Measurements from ENCODE around the gene SLC22A12.

DNA sequence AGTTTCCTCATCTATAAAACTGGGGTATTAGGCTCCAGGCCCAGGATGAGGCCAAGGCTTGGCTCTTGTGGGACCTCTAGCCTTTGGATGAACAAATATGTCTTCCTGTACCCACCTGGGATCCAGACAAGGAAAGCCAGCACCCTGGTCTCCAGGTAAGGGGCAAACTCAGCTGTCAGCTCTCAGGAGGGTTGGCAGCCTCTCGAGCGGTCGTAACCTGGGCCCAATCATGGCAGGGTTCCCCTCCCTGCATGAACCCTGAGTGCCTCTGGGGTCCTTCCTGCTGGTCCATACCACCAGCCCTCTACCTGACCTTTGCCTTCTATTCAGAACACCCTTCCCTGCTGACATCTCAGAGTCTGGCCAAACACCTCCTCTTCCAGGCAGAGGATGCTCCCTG, 19.6 kb downstream of the SLC22A12 start:
- TF ChIP-seq, protein P1, sequence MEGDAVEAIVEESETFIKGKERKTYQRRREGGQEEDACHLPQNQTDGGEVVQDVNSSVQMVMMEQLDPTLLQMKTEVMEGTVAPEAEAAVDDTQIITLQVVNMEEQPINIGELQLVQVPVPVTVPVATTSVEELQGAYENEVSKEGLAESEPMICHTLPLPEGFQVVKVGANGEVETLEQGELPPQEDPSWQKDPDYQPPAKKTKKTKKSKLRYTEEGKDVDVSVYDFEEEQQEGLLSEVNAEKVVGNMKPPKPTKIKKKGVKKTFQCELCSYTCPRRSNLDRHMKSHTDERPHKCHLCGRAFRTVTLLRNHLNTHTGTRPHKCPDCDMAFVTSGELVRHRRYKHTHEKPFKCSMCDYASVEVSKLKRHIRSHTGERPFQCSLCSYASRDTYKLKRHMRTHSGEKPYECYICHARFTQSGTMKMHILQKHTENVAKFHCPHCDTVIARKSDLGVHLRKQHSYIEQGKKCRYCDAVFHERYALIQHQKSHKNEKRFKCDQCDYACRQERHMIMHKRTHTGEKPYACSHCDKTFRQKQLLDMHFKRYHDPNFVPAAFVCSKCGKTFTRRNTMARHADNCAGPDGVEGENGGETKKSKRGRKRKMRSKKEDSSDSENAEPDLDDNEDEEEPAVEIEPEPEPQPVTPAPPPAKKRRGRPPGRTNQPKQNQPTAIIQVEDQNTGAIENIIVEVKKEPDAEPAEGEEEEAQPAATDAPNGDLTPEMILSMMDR (conservative IDR thresholded peaks at IDR 0.05; ENCODE audit: low read depth, low read length), result no peak
- TF ChIP-seq EZH2 (IDR thresholded peaks at IDR 0.05; ENCODE audit: low read length, unreplicated experiment) (no peak), EZH2phosphoT487 (IDR thresholded peaks at IDR 0.05; ENCODE audit: borderline replicate concordance, low read length) (no peak)
